ENCODE results near the gene GALNT16.

The GALNT16 gene

GRCh38 chr14:69232388-69232787 is 27.6 kb upstream of the GALNT16 start:
- Histone ChIP-seq H3K27ac (no peak overlapping the region), H3K4me3 (no peak overlapping the region)
- no peak for DNase-seq (ENCODE audit: low spot score)
- TF ChIP-seq, protein P1, sequence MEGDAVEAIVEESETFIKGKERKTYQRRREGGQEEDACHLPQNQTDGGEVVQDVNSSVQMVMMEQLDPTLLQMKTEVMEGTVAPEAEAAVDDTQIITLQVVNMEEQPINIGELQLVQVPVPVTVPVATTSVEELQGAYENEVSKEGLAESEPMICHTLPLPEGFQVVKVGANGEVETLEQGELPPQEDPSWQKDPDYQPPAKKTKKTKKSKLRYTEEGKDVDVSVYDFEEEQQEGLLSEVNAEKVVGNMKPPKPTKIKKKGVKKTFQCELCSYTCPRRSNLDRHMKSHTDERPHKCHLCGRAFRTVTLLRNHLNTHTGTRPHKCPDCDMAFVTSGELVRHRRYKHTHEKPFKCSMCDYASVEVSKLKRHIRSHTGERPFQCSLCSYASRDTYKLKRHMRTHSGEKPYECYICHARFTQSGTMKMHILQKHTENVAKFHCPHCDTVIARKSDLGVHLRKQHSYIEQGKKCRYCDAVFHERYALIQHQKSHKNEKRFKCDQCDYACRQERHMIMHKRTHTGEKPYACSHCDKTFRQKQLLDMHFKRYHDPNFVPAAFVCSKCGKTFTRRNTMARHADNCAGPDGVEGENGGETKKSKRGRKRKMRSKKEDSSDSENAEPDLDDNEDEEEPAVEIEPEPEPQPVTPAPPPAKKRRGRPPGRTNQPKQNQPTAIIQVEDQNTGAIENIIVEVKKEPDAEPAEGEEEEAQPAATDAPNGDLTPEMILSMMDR (IDR thresholded peaks at IDR 0.05), result no peak

DNA sequence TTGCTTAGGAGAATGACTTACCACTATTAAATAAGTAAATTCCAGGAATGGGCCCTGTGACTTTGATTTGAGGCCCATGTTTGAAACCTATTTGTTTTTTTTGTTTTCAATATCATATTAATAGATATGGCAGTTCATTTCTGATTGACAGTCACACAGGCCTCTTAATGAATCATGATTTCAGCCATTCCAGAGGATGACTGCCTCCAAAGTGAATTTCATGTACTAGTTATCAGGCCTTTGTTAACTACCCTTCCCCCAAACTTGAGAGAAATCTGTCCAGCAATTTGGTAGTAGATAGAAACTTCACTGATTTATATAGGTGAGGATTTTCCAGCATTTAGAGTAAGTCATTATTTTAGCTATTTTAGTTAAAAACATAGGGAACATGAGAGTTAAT is 25.9 kb upstream of the GALNT16 start:
- TF ChIP-seq, protein P1 (IDR thresholded peaks at IDR 0.05), result no peak
- no peak overlapping the region for H3K4me3 ChIP-seq
- DNase-seq (ENCODE audit: low spot score), result no peak
- no peak overlapping the region for H3K27ac ChIP-seq

GRCh38 chr14:69235708-69236107 is 24.2 kb upstream of the GALNT16 start:
- DNase-seq (ENCODE audit: low spot score), result no peak
- no peak overlapping the region for H3K4me3 ChIP-seq
- no peak overlapping the region for H3K27ac ChIP-seq
- TF ChIP-seq, protein P1 (IDR thresholded peaks at IDR 0.05), result no peak

DNA sequence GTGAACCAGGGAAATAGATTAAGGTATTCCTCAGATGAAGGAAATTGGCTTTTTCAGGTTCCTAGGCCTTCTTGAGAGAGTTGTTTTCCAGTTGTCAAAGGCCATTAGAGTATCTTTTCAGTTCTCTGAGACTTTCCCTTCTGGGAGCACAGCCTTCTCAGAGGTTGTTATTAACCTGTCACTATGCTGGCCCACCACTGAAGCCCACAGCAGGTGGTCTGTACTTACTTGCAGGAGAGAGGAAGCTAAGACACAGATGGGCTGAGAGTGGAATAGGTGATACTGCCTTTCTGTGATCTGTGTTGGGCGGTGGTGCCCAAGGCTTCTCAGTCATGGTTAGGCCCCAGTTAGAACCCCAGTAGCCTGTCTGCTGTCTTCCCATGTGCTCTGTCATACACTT is 22.8 kb upstream of the GALNT16 start:
- no peak for DNase-seq (ENCODE audit: low spot score)
- H3K27ac ChIP-seq, result no peak overlapping the region
- TF ChIP-seq, protein P1 (IDR thresholded peaks at IDR 0.05), result no peak
- H3K4me3 ChIP-seq, result no peak overlapping the region

- no peak overlapping the region for H3K4me3 ChIP-seq
- no peak for DNase-seq (ENCODE audit: low spot score)
- TF ChIP-seq, protein P1 (IDR thresholded peaks at IDR 0.05), result no peak
- H3K27ac ChIP-seq, result no peak overlapping the region
These were observed 22.4 kb upstream of the GALNT16 start for GRCh38 chr14:69237584-69237983.

GRCh38 chr14:69238883-69239282 is 21.1 kb upstream of the GALNT16 start:
- TF ChIP-seq, protein P1 (IDR thresholded peaks at IDR 0.05), result no peak
- DNase-seq (ENCODE audit: low spot score), result no peak

DNA sequence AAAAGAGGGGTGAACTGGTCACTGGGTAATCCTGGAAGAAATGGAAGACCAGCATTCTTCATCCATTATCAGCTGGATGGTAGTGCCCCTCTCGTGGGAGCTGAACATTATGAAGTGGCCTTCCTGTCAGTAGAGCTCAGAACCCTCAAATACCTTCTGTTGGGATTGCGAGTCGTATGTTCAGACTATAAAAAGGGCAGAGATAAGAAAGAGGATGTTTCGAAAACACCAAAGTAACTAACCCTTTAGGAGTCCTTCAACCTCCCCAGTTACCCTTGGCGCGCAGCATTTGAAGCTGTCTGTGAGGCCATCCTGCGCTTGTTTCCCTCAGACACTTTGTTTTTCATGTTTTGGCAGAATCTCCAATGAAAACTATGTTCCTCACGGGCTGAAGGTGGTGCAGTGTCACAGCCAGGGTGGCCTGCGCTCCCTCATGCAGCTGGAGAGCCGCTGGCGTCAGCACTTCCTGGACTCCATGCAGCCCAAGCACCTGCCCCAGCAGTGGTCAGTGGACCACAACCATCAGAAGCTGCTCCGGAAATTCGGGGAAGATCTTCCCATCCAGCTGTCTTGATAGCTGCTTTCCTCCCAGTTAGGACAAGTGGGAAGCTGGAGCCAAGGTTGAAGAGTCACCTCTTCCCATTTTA is 19.3 kb upstream of the GALNT16 start:
- no peak overlapping the region for H3K4me3 ChIP-seq
- DNase-seq (ENCODE audit: low spot score), result no peak
- TF ChIP-seq, protein P1 (IDR thresholded peaks at IDR 0.05), result no peak
- H3K27ac ChIP-seq, result no peak overlapping the region

More at GRCh38 chr14:69238883-69239282, 21.1 kb upstream of the GALNT16 start:
- no peak overlapping the region for H3K4me3 ChIP-seq
- no peak overlapping the region for H3K27ac ChIP-seq

Measured in coronary artery (tissue), 2 donors.